Activated CD4-positive, alpha-beta T cell treated with anti-CD3 and anti-CD28 coated beads for 1 hour (primary cell): Measurements from ENCODE around the gene RIMBP2.

ENCODE experiments used
- DNase-seq: peaks from one replicate; pipeline ENCODE4 v3.0.0-alpha.2; 2020

The RIMBP2 gene

GRCh38 chr12:130497321-130497720, 218.8 kb downstream of the RIMBP2 start:
- DNase-seq: no peak

GRCh38 chr12:130496516-130497120, 219.5 kb downstream of the RIMBP2 start:
- no peak for DNase-seq

DNA sequence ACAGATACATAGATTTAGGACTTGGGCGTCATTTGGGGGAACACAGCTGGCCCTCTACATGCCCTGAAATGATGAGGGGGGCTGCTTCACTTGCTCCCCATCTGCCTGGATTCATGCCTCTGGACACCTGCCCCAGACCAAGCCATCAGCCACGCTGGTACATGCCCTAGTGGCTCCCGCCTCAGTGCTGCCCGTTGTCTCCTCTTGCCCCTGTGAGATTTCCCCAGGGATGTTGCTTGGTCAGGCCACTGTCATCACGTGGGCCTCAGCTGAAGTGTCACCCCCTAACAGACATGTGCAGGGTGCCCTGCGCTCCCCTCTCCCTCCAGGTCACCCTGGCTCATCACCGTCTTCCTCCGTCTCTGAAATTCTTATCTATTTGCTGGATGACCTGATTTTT, 220.9 kb downstream of the RIMBP2 start:
- no peak for DNase-seq

DNA sequence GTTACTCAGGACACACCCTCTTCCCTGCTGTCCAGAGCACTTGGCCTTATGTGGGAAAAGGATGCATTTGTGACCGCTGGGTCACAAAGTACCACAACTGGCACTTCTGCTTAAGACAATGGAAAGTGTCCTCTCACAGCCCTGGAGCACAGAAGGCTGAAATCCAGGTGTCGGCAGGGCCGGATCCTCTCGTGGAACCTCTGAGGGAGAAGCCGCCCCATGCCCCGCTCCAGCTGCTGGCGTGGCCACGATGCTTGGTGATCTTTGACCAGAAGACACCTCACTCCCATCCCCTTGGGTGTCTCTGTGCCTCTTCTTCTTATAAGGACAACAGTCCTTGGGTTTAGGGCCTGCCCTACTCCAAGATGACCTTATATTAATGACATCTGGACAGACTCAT, 221.4 kb downstream of the RIMBP2 start:
- DNase-seq: no peak

DNA sequence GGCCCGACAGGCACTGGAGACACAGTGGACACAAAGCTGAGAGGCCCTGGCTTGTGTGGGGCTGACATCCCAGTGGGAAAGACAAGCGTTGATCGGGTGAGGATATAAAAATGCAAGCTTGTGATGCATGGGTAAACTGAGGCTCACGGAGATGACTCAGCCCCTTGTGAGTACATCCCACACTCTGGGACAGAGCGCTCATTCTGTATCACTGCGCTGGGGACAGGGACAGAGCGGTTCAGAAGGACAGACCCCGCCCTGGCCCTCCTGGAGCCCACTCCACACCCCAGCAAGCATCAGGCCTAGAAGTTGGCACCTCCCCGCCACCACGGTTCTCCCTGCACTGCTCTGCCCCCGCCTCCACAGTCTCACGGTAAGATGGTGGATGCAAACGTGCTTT, 222.1 kb downstream of the RIMBP2 start:
- DNase-seq: no peak

- no peak for DNase-seq
Measured at GRCh38 chr12:130491421-130492357, 224.4 kb downstream of the RIMBP2 start.

DNA sequence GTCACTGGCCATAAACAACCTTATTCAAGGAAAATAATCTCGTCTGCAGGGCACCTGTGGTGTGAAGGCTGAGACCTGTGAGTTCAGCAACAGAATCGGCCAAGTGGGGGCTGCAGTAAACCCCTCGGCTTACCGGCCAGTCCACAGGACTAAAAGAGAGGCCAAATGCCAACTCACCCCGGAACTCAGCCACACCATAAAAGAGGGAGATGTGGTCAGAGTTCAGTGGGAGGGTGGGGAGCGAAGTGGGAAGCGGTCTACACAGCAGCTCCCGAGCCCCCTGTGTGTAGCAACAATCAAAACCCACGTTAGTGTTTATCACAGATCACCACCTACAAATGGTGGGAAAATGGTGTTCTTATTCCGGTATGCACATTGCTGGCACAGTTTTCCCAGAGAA, 225.4 kb downstream of the RIMBP2 start:
- no peak for DNase-seq

GRCh38 chr12:130489293-130489692, 226.8 kb downstream of the RIMBP2 start:
- DNase-seq: no peak

- no peak for DNase-seq
Measured at GRCh38 chr12:130488358-130488710, 227.8 kb downstream of the RIMBP2 start.

DNA sequence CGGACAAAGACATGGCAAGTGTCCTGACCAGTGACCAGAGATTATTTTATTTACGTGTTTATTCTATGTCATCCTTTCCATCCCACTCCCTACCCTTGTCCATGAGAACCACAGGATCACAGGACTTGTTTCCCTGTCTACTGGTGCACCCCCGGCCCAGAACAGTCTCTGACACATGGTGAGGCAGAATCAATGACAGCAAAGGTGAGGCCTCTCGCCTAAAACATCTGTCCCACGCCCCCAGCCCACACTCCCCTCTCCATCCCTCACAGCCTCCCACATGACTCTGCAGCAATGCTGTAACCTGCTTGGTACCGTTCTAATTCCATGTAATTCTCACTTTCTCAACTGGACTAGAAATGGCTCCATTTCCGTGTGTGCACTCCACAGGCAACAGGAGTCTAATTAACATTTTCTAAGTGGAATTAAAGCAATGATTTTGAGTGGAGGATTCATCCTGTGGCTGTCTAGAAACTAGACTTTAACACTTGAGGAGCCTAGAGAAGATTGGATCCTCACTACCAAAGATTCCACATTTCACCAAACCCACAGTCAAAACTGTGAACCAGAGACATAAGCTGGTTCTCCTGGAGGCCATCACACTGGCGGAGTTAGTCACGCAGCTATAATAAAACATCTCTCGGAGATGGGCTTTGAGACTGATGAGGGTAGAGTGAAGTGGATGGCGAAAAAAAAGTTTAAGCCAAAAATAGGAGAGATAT, 228.3 kb downstream of the RIMBP2 start:
- no peak for DNase-seq

GRCh38 chr12:130486891-130487416, 229.1 kb downstream of the RIMBP2 start:
- no peak for DNase-seq

DNA sequence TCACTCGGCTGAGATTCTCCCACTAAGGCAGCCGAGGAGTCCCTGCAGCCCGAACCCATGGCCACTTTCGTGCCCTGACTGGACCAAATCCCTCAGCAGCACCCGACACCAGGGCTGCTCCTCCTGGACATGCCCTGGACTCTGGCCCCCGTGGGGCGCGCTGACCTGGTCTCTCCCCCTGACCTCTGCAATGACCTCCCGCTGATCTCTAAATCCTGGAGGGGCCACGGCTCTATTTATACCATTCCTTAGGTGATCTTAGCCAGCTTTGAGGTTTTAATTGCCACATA, 230.0 kb downstream of the RIMBP2 start:
- DNase-seq: no peak

DNA sequence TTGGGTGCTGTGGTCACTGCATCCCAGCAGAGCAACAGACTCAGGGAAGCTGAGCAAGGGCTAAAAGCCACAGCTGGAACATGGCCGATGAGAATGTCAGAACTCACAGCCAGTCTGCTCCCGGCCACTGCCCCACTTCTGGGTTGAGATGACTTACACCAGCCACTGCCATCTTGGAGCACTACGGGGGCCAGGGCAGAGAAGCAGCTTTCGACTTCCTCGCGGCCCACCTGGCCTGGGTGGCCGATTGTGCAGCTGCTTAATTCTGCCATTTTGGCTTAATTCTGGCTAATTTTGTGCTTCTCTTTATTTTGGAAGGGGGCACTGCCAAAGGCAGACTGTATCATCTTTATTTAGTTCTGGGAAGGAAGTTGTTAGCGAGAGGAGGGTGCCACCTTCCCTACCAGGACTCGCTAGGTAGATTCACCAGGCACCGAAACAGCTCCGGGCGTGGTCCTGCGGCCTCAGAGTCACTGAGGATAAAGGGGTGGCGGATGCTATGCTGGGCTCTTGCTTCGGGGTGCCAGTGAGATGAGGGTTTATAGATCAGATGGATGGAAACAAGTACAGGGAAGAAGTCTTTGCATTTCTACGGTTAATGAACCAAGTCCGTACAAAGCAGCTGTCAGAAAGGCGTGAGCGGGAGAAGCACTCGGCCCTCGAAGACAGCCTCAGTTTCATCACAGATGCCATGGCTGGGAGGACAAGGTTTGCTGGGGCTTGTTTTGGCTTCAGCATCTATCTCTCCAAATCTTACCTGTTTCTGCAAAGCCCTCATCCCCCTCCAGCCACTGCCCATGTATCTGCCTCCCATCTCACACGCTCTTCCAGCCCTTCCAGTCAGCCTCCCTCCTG, 230.6 kb downstream of the RIMBP2 start:
- no peak for DNase-seq

GRCh38 chr12:130484221-130484620, 231.9 kb downstream of the RIMBP2 start:
- DNase-seq: no peak

DNA sequence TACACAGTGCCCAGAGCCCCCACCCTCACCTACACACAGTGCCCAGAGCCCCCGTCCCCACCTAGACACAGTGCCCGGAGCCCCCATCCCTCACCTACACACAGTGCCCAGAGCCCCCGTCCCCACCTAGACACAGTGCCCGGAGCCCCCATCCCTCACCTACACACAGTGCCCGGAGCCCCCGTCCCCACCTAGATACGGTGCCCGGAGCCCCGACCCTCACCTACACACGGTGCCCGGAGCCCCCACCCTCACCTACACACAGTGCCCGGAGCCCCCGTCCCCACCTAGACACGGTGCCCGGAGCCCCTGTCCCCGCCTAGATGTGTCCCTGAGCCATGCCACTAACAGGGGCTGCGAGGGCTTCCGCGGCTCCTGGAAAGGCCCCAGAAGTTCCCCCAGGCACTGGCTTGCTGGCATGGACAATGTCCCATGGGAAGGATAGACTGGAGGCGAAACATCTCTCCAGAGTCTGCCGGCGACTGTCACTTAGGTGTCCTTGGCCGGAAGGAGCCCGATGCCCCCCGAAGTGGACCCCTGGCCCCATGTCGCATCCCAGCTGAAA, 232.4 kb downstream of the RIMBP2 start:
- DNase-seq: no peak

DNA sequence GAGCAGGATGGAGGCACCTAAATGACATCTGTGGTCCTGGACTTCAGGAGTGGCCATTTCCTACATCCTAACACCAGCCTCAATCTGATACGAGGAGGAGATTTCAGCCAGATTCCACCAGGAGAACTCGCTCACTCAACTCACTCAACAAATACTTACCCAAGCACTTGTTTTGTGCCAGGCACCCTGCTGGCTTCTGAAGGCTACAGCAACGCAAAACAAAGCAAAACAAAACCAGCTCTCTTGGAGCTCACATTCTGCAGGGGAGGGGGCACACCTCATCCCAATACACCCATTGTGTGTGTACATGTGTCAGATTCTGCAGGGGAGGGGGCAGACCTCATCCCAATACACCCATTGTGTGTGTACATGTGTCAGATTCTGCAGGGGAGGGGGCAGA, 233.7 kb downstream of the RIMBP2 start:
- DNase-seq: no peak

- no peak for DNase-seq
Measured at GRCh38 chr12:130481392-130481879, 234.7 kb downstream of the RIMBP2 start.

DNA sequence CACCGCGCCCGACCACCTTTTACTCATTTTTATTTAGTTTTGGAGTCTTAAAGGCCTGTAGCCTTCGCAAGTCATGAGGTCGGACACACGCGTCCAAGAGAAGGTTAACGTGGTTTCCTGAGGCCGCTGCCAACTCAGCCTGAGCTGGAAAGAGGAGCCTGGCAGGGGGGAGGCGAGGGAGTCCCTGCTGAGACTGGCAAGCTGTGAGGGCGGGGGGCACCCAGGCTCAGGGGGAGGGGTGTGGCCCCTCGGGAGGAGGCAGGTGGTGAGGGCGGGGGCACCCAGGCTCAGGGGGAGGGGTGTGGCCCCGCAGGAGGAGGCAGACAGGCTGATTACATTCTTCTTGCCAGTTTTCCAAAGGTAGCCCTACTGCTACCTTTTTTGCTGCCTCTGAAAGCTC, 235.2 kb downstream of the RIMBP2 start:
- no peak for DNase-seq

DNA sequence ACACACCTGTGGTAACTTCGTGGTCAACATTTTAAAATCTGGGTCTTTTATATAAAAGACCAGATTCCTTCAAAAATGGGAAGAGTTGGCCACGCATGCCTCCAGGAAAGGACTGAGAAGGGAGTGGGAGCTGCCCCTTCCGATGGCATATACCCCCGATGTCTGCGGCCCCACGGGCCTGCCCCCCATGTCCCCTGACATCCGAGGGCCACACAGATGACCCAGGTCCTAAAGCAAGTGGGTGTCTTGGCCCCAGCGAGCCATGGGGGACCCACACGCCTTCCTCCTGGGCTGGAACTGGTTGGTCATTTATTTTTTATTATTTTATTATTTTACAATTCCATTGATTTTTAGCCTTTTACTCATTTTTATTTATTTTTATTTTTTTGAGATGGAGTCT, 235.9 kb downstream of the RIMBP2 start:
- no peak for DNase-seq

- DNase-seq: no peak
Measured at GRCh38 chr12:130479401-130480125, 236.5 kb downstream of the RIMBP2 start.

DNA sequence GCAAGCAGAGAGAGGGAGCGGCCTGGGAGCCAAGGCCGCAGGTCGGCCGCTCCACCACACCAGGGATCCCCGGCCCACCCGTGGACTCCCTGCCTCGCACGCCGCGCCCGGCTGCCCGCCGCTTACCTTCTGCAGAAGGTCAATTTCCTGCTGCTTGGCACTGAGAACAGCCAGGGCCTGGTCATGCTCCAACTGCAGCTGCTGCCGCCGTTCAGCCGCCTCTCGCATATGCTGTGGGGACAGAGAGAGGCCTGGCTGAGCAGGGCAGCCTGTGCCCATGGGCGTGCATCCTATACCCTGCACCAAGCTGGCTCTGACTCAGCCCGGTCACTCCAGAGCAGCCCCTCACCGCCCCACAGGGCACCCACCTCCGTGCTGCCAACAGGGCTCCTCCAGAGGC, 237.3 kb downstream of the RIMBP2 start:
- no peak for DNase-seq

DNA sequence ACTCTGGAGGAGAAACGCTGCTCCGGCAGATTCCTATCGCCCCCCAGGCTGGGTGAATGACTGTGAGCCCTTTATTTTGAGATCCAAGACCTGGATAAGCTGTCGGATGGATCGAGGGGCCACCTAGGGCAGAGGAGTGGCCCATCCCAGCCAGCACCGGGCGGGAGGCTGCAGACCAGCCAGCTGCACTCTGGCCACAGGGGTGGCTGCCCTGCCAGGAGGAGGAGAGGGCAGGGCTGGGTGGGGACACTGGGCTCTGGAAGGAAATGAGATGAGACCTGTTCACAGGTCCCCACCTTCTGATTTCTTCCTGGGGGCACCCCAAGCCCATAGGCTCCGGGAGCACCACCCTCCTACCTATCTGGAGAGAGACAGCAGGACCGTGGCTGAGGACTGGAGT, 238.4 kb downstream of the RIMBP2 start:
- DNase-seq: no peak
